Fibroblast of upper back skin (primary cell): ENCODE measurements around the gene MIPEP.
A peak's percentile ranks its signal among the peaks of the same experiment; 100 is the strongest.
"Not testable (repeated sequence)": the region's sequence is repeated elsewhere in the genome, so short reads cannot be mapped to it uniquely, and the experiment has no call there.

Source experiments
- DNase-seq: peaks from one replicate; pipeline ENCODE4 v3.0.0-alpha.2; 2013

Gene MIPEP

DNA sequence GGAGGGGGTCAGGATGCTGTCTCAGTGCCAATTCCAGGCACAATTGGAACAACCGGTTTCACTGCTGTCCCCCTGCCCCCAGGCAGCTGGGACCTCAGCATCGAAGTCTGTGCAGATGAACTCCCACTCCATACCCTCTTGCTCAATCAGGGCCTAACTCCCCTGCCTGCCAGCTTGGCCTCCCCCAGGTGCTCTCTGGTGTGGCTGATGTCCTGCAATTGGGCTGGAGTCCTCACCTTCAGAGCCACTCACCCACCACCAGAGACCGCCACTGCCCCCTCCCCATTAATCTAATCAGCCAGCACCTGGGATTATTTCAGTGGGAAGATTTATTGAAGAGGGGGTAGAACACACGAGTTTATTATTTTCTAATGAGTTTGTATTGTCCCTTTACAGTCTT lies 118.8 kb downstream of the MIPEP start:
- no peak for DNase-seq

DNA sequence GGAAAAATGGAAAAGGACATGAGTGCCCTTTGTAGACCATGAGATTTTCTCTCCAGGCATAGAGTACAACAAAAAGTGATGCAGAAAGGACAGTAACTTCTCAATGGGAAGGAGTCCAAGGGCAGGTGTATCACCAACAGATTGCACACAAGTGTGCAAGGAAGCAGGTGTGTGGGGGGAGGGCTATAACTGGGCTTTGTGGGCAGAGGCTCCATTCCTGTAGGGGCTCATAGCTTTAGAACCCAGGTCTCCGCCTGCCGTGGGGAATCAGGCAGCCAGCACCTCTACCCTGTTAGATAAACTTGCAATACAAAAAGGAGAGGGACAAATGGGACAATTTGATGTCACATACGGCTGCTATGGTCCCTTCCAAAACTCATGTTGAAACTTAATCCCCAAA lies 119.8 kb downstream of the MIPEP start:
- DNase-seq: no peak

DNA sequence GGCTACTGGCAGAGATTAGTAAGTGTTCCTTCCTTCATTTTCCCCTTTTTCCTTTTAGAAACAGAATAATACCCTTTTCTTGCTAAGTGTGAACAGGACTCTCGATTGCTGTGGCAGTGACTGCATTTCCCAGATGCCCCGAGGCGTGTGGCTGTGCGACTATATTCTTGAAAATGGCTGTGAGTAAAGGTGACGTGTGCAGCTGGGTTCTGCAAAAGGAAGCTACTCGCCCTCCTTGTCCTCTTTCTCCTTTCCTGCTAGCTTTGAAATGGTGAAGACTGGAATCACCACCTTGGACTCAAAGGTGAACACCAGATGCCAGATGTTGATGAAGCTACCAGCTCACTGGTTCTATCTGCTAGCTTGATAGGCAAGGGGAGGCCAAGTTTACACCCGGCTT lies 121.4 kb downstream of the MIPEP start:
- DNase-seq: no peak

DNA sequence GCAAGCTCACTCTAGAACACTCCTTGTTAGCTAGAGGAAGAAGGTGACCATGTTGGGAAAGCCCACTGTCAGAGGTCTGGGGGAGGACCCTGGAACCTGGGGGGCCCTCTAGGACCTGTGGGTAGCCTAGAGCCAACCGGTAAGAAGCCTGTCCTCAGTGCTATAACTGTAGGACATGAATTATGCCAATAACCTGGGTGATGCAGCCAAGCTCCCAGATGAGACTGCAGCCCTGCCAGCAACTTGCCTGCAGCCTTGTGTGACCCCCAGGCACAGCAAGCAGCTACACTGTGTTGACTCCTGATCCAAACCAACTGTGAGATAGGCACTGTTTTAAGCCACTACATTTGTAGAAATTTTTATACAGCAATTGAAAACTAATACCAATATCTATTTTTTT lies 122.3 kb downstream of the MIPEP start:
- DNase-seq: no peak

DNA sequence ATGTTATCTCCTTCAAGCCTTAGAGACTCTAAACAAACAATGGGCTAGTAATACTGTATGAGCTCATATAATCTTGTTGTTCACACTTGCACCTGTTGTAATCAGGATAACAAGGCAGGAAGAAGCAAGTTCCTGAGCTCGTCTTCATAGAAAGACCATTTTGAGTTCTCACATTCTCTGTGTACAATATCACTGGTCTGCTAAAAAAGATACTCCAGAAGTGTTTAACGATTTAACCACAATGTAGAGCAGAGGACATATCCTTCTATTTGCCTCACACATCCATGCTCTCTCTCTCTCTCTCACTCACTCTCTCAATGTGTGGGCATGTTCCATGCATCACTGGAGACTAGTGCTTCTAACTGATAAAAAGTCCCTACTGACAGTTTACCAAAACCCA lies 122.9 kb downstream of the MIPEP start:
- DNase-seq: no peak

DNA sequence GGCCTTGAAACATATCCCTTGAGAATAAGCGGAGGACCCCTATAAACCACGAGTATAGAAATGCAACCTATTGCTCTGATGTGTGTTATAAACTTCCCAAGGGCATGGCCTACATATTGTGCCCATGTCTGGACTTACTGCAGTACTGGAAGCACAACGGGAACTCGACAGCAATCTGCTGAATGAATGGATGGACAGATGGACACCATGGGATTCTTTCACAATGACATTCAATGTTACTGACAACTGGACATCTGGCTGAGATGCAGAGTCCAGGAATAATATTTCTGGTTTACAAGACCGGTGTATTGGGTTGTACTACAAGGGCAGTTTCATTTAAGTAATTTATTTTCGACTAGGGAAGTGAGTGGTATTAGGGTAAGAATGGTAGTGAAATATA lies 123.7 kb downstream of the MIPEP start:
- DNase-seq: no peak

- DNase-seq: no peak
These were observed 125.9 kb downstream of the MIPEP start for GRCh38 chr13:23763318-23763717.

- not testable (repeated sequence) for DNase-seq
These were observed 127.4 kb downstream of the MIPEP start for GRCh38 chr13:23761760-23762159.

DNA sequence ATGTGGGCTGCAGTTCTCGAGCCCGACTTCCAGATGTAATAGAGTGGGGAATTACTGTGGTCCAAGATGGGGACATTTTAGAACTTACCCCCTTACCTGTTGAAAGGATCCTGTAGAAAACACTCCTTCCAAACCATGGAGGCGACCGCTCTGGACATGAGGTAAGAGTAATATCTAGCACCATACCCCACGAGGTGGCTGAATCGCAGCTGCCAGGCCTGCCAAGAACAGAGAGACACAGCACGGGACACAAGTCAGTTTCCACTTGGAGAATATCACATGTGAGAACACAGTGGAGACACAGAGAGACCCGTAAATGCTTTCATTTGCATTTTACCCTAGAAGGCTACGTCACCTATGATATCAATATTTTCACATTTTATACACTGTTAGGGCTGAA lies 129.2 kb downstream of the MIPEP start:
- DNase-seq: no peak

DNA sequence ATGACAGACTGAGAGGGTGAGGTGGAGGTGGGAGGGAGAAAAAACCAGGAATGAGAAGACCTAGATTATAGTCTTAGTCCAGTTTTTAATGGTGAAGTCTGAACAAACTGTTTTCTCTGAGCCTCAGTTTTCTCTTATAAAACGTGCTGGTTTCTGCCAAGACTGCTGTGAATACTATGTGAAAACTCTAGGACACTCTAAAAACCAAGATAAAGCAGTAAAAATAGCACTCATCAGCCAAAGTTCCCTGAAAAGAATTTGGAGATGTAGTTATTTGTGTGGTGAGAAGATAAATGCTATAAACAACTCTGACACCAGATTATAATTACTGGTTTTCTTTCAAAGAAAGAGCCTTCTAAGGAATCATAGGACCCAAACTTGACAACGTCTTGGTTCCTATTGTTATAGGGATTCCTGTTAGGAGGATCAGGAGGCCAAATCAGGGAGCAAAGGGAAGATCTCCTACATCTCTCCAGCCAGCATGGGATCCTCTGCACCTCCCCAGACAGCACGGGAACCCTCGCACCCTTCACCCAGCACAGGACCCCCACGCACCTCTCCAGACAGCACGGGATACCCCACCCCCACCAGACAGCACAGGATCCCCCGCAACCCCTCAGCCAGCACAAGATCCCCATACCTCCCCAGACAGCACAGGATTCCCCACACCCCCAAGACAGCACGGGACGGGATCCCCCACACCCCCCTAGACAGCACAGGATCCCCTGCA lies 130.2 kb downstream of the MIPEP start:
- no peak for DNase-seq

- no peak for DNase-seq
These were observed 134.2 kb downstream of the MIPEP start for GRCh38 chr13:23754997-23755396.

DNA sequence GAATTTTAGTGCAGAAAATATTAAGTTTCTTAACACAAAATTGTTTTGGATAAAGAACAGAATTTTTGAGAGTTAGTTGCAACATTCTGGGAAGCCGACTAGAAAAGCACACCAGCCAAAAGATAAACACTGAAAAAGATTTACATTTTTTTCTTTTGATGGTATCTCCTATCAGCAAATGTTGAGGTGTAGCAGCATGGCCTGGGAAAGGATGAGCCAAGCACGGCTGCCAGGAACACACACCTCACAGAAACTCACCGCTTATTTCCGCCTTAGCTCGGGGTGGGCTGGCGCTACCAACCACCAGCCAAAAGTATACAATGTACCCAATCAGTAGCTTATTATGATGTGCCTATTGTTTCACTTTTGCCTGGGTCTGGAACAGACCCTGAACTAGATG lies 134.7 kb downstream of the MIPEP start:
- DNase-seq: no peak

GRCh38 chr13:23753458-23753857 lies 135.7 kb downstream of the MIPEP start:
- peak; percentile 13 for DNase-seq

DNA sequence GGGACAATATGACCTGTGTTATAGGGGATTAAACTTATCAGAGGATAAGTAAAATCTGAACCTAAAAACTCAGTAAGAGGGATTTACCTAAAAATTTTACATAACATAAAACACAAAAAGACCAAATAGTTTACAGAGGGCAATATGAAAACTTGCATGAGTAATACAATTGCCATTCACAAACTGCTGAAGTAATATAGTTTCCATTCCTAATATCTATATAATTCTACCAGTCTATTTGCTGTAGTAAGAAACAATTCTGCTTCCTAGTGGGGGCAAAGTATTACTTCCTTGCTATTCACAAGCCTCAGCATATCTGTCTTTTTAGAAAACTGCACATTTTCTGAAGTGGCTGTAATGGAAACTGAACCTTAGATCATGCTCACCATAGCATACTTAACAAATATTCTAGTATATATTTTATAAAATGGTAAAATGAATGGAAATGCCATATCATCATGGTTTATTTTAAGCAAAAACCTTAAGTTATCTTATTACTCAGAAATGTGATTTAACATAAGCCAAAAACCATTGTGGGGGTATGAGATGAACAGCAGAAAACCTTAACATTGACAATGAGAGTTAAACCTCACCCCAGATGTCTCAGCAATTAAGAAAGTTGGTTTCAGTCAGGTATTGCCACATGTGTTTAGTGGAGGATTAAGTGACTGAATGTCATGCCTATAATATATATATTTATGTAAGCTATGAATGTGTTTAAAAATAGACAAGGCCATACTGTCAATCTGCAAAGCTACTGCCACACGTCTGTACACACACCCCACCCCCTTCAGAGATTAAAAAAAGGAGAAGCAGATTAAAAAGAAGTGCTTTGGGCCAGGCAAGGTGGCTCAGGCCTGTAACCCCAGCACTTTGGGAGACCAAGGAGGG lies 136.8 kb downstream of the MIPEP start:
- peak; percentile 37 for DNase-seq

DNA sequence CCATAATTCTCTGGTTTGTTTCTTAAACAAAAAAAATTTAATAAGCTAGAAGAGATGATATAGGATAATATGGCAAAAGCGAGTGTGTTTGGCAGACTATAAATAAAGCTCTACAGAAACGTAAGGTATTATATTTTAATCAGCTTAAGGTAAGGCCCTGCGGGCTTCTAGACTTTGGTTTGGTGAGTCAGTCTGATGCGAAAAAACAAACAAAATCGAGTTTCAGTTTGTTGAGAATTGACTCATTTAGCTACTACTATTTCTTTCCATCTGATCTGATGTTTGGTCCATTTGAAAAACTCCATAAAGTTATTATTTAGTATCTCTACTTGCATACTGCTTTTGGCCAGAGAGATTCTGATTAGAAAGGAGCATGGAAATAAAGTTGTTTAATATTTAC lies 138.0 kb downstream of the MIPEP start:
- no peak for DNase-seq

DNA sequence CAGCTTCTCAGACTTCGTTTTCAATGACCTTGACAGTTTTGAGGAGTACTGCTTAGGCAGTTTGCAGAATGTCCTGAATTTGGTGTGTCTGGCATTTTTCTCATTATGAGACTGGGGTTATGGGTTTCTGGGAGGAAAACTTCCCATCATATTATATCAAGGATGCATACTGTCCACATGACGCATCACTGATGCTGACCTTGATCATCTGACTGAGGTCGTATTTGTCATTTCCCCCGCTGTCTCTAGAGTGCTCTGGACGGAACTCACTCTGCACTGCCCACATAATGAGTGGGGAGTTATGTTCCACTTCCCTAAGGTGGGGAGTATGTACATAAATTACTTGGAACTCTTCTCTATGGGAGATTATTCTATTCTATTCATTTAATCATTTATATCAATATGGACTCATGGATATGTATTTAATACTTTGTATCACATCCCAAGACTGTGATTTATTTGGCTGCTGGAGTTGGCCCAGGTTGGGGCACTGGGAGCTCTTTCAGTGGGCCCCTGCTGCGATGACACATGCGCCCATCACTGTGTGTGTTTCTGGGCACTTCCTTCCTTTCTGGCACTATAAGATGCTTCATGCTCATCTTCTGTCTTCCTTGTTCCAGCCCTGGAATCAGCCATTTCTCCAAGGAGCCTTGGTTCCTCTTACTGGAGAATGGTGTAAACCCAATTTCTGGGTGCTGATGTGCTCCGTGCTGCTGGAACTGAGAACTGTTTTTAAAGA lies 138.6 kb downstream of the MIPEP start:
- DNase-seq: no peak

DNA sequence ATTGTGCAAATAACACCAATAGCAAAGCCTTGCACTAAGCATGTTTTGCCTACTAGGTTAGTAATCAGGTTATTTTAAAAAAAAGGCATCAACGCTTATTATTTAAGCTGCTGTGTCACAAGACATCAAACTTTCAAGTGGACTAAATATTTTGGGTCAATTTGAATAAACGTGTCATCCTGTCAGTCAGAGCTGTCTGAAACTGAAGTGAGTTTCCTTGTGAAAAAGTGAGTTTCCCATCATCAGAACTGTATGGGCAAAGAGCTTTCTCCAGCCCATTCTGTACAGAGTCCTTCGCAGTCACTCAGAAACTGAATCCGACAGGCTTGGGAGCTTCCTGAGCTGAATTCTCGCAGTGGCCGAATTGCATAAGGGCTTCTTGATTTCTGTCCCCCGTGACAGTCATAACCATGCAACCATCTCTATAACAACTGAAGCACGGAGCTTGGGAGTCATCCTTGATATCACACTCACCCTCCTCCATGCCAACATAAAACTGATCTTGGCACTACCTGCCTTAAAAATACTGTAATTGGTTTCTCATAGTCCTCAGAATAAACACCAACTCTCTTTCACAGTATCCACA lies 139.8 kb downstream of the MIPEP start:
- no peak for DNase-seq

DNA sequence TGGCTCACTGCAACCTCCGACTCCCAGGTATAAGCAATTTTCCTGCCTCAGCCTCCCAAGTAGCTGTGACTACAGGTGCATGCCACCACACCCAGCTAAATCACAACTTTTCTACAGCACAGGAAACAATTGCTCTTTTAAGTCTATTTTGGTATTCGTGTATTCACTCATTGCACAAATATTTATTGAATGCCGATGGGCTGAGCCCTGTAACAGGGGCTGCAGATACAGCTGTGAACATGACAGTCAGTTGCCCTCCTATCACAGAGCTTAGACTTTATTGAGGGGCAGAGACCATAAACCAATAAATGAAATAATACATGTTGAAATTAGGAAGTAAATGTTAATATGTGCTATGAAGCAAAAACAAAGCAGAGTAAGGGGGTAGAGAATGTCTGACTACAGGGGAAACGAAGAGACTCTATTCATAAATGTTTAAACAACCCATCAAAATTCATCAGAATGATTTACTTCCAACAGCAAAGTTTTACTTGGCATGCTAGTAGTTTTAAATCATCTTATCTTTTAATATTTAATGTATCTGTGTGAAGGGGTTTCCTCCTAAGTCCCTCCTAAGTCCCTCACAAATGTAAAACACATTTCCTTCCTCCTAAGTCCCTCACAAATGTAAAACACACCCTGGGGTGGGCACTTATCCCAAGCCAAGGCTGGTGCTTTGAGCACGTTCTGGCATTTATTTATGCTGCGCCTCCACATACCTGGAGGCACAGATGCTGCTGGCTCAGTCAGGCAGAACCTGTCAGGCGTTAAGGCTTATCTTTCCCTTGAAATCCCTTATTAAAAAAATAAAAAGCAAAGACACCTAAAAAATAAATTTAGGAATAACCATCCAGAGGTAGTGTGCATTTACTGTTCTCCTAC lies 140.8 kb downstream of the MIPEP start:
- DNase-seq: no peak

GRCh38 chr13:23746141-23746540 lies 143.1 kb downstream of the MIPEP start:
- not testable (repeated sequence) for DNase-seq

DNA sequence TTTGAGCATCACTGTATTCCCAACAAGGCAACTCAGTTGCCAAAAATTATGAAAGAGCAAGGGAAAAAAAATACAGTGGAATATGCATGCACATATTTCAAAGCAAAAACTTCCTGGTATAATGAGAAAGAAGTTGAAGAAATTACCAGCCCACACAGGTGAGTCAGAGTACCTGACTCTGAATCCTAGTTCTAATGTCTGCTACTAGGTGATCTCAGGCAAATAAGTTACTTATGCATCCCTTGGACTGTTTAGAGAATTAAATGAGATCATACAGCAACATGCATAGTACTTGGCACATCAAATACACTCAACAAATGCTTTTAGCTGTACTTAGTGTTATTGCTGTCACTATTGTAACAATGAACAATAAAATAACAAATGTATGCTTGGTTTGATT lies 144.9 kb downstream of the MIPEP start:
- no peak for DNase-seq

GRCh38 chr13:23743278-23744076 lies 145.7 kb downstream of the MIPEP start:
- DNase-seq: no peak
